GM12873 (cell line): Measurements from ENCODE around the gene LIM2.

ENCODE experiments used
- TF ChIP-seq, protein P1 (sequence below): IDR thresholded peaks from 2 replicates; pipeline ENCODE4 v1.5.1; 2012; ENCODE audit warnings: low read depth, mild to moderate bottlenecking, moderate library complexity, low read length, control low read depth; ENCODE audit not compliant: insufficient read depth; ENCODE audit errors: missing control alignments

The LIM2 gene

DNA sequence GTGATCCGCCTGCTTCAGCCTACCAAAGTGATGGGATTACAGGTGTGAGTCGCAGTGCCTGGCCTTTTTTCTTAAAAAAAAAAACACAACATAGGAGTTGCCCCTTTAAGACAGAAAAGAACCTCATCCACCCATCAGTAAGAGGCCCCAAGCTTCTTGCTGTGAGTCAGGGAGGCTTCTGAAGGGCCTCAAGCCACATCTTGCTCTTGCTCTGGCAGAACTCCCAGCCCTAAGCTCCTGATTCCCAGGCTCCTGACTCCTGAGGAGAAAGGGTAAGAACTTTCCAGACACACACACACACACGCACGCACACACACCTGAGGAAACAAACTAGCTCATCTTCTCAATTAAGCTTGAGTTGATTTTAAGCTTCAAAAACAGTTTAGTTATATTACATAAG, 28.5 kb downstream of the LIM2 start:
- TF ChIP-seq, protein P1, sequence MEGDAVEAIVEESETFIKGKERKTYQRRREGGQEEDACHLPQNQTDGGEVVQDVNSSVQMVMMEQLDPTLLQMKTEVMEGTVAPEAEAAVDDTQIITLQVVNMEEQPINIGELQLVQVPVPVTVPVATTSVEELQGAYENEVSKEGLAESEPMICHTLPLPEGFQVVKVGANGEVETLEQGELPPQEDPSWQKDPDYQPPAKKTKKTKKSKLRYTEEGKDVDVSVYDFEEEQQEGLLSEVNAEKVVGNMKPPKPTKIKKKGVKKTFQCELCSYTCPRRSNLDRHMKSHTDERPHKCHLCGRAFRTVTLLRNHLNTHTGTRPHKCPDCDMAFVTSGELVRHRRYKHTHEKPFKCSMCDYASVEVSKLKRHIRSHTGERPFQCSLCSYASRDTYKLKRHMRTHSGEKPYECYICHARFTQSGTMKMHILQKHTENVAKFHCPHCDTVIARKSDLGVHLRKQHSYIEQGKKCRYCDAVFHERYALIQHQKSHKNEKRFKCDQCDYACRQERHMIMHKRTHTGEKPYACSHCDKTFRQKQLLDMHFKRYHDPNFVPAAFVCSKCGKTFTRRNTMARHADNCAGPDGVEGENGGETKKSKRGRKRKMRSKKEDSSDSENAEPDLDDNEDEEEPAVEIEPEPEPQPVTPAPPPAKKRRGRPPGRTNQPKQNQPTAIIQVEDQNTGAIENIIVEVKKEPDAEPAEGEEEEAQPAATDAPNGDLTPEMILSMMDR = no peak

DNA sequence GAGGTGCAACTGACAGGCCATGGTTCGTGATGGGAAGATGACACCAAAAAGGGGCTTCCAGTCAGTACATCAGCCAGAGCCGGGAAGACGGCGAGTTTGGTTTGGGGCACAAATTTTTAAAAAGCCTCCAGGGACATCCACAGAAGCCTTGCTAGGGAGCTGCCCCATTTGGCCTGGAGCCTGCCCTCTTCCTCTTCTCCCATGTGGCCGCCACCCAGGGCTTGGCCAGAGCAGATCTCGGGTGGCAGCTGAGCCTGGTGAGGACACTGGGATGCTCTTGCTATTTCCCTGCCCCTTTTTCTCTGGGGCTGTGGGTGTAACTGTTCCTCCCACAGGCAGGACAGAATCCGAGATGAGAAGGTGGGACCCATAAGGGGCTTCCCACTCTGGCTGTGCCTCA, 29.8 kb downstream of the LIM2 start:
- TF ChIP-seq, protein P1 = no peak

DNA sequence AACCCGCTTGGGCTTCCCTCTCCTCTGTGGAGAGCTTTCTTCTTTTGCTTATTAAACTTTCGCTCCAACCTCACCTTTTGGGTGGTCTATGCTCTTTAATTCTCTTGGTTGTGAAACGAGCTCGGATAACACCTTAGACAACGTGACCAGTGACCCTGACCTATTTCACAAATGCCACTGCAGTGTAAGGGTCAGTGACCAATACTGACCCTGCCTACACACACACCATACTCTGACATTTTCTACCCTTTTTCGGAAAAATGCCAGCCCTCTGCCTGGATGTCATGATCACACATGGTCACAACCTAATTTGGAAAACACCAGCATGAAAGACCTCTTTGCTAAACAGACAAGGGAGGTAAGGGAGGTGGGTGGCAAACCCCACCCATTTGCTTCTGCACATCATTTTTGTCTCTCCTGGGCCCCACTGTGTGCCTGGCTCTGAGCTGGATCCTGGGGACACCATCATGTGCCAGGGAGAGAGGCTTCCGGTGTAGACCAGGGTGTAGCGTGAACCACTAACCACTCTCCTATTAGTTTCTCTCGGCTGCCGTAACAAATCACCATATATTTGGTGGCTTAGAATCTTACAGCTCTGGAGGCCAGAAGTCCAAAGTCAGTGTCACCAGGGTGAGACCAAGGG, 31.5 kb downstream of the LIM2 start:
- TF ChIP-seq, protein P1 = no peak

DNA sequence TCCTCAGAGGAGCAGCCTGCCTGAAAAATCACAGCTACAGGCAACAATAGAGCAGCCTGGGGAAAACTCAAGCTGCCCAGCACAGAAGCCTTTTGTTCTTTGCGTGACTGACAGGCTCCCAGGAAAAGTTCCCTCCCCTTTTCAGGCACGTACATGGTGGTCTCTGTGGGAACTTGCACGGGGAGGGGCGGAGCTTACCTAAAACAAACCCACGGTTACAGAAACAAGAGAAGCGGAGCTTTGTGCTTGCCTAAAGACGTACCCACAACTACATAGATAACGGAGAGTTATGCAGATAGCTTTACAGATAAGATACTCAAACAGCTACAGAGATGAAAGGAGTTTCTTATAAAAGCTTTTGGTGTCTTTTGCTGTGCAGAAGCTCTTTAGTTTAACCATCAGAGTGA, 33.0 kb downstream of the LIM2 start:
- TF ChIP-seq, protein P1 = no peak

DNA sequence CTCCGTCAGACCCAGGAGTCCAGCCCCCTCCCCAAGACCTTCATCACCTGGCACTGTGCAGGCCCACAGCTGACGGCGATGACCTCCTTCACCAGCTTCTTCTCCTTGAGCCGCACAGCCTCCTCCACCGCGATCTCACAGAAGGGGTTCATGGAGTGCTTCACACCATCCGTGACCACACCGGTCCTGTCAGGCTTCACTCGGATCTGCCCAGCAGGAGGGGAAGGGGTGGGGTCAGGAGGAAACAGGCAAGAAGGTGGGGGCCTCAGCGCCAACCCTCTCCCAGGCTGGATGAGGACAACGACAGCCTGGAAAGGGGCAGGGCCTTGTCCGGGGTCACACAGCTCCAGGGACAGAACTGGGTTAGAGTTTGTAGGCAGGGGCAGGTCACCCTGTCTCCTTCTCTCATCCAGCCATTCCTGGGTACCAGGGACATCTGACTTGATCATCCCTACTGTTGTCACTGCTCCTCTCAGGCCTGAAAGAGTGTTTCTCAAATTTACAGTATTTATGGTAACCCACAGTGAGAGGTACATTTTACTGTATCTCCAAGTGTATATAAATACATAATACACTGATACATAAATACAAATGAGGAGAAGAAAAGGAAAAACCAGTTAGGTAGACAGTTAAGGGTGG, 33.6 kb downstream of the LIM2 start:
- TF ChIP-seq, protein P1 = no peak

DNA sequence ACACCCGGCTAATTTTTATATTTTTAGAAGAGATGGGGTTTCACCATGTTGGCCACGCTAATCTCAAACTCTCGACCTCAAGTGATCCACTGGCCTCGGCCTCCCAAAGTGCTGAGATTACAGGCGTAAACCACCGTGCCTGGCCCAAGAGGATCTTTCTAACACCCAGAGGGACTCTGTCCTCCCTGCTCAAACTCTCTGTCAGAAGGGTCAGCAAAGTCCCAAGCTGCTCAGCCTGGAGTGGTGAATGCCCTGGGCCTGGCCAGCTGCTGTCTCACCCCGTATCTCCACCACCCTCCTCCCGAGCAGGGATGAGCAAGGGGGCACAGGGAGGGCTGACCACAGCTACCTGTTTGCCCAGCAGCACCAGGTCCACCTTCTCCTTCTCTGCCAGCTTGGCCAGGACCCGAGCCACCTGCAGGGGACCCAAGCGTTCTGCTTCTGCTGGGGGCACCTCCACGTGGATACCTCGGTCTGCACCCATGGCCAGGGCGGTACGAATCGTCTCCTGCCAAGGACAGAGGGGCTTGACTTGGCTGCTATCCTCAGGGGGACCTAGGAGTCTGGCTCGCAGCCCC, 34.9 kb downstream of the LIM2 start:
- TF ChIP-seq, protein P1 = no peak

DNA sequence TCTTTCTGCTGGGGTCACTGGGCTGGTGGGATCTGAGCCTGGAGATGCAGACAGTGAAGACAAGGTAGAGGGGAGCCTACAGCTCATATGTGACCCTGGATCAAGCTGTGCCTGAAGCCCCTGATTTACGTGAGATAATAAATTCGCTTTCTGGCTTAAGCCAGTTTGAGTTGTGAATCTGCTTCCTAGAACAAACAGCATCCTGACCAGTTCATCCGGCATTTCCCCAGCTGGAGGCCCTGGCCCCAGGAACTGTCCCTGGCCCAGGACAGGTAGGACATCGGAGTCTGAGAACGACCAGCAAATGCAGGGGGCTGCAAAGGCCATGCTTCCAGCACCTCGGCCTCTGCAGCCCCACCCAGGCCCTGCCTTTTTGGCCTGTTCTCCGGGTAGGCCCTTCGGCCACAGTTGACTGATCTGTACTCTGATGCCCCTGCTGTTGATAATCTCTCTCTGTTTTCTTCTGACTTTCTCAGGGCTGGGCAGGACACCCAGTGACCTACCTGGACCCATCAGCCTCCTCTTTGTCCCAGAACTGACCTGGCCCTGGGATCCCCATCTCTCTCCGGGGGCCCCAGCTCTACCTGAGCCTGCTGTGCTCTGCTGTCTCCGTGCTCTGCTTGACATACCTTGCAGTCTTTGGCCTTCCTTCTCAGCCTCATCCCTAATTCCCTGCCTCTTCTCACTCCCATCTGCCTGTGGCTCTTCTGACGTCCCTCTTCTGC, 36.3 kb downstream of the LIM2 start:
- TF ChIP-seq, protein P1 = no peak
